Vagina (tissue), 2 donors: ENCODE data around the gene ADAM22. TPM values are rescaled to one million over a fixed set of nuclear protein-coding genes. Genes with fewer than 3 reads are reported as not detected.

Experiments
- DNase-seq, 2 donors: peaks; one replicate each; pipeline ENCODE4 v3.0.0-alpha.2; 2017; ENCODE audit errors: extremely low spot score in 2 of 2
- H3K27ac ChIP-seq: fragments of 200-600 bp; sonication (generic); one replicate; pipeline ENCODE4 v1.5.1; 2019
- H3K27me3 ChIP-seq: fragments of 200-600 bp; sonication (generic); one replicate; pipeline ENCODE4 v1.5.1; 2019
- H3K36me3 ChIP-seq, 2 donors: fragments of 200-600 bp; sonication (generic); one replicate each; pipeline ENCODE4 v1.5.1; 2017 to 2019
- H3K4me1 ChIP-seq: fragments of 200-600 bp; sonication (generic); one replicate; pipeline ENCODE4 v1.5.1; 2019
- H3K4me3 ChIP-seq, 2 donors: fragments of 200-600 bp; sonication (generic); 1 replicate in 1 of 2; 2 replicates in 1 of 2; pipeline ENCODE4 v1.5.1; 2016 to 2019
- H3K9me3 ChIP-seq: fragments of 200-600 bp; sonication (generic); one replicate; pipeline ENCODE4 v1.5.1; 2019
- POLR2A ChIP-seq, 2 donors: fragments of 450-650 bp; IDR thresholded peaks; one replicate each; pipeline ENCODE4 v1.6.1; 2017; ENCODE audit warnings: antibody characterized with exemption in 2 of 2, mild to moderate bottlenecking in 2 of 2, moderate library complexity in 2 of 2
- POLR2AphosphoS5 ChIP-seq, 2 donors: sonication (generic); formaldehyde crosslinking; IDR thresholded peaks; one replicate each; pipeline ENCODE4 v1.9.0; 2017; ENCODE audit warnings: antibody characterized with exemption in 2 of 2, mild to moderate bottlenecking in 2 of 2, low read depth in 1 of 2; ENCODE audit not compliant: insufficient read depth in 1 of 2
- intact Hi-C: fragments of 100-400 bp; cut with DNase I; formaldehyde crosslinking; loops from one replicate; pipeline ENCODE4 v1.15.1; 2023
- total RNA-seq: library from RNA; depleted of rRNA; stranded (reverse); fragments of >200 nt; gene quantifications from one replicate; pipeline ENCODE4 v1.2.3, GENCODE V29; 2016
- TF ChIP-seq, protein P1 (sequence below), 3 experiments: fragments of 450-650 bp in 2 of 3; fragments of 200-600 bp in 1 of 3; sonication (generic) in 1 of 3; IDR thresholded peaks; one replicate each; pipeline ENCODE4 v1.5.1; 2017 to 2019; ENCODE audit warnings: antibody characterized with exemption in 3 of 3, mild to moderate bottlenecking in 2 of 3, moderate library complexity in 2 of 3

Gene ADAM22
- total RNA-seq, 1 donor from 2014 or later, result 6.1 TPM

DNA sequence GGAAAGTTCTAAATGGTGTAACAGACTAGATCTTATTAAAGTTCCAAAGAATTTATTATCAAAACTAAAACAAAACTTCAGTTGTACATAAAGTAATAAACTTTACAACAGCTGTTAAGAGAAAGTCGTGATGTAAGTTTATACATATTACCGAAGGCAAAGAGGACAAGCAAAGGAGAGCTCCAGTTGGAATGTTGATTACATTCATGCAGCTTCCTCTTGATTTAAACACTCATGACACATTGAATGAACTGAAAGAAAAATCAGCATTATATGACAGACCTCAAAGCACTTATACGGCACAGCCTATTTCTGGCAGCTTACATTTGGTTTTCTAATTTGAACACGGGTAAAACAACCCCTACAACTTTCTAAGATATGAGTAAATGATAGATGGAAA lies 272.2 kb downstream of the ADAM22 start:
- no peak for DNase-seq
- TF ChIP-seq POLR2AphosphoS5 (IDR thresholded peaks at IDR 0.05; ENCODE audit: insufficient read depth in 1 of 2, low read depth in 1 of 2) (no peak), POLR2A (IDR thresholded peaks at IDR 0.05) (no peak)
- TF ChIP-seq, protein P1, sequence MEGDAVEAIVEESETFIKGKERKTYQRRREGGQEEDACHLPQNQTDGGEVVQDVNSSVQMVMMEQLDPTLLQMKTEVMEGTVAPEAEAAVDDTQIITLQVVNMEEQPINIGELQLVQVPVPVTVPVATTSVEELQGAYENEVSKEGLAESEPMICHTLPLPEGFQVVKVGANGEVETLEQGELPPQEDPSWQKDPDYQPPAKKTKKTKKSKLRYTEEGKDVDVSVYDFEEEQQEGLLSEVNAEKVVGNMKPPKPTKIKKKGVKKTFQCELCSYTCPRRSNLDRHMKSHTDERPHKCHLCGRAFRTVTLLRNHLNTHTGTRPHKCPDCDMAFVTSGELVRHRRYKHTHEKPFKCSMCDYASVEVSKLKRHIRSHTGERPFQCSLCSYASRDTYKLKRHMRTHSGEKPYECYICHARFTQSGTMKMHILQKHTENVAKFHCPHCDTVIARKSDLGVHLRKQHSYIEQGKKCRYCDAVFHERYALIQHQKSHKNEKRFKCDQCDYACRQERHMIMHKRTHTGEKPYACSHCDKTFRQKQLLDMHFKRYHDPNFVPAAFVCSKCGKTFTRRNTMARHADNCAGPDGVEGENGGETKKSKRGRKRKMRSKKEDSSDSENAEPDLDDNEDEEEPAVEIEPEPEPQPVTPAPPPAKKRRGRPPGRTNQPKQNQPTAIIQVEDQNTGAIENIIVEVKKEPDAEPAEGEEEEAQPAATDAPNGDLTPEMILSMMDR (IDR thresholded peaks at IDR 0.05), result no peak
- Histone ChIP-seq H3K27me3 (no peaks in the 10 kb centered on the region), H3K27ac (no peak overlapping the region), H3K4me1 (no peaks in the 10 kb centered on the region), H3K9me3 (no peaks in the 10 kb centered on the region), H3K36me3 (peaks cover 0 to 79% of the 10 kb centered on the region in 2 donors), H3K4me3 (no peak overlapping the region)
- intact Hi-C loops, result no loop called here

DNA sequence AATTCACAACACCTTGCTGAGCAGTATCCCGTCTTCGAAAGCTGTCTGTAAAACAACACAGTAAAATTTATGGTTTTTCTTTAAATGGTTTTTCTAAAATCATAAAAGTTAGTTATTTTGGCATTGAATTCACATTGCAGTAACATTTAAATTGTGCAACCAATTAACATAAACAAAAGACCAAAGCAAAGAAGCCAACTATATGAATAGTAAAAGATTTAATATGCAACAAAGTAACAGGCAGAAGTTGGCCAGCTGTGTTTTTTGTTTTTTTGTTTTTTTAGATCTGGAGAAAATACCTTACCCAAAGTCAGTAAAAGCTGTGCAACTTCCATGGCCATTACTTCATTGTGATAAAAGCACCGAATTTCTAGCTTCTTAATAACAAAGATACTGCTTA lies 274.5 kb downstream of the ADAM22 start:
- TF ChIP-seq POLR2AphosphoS5 (IDR thresholded peaks at IDR 0.05; ENCODE audit: insufficient read depth in 1 of 2, low read depth in 1 of 2) (no peak), POLR2A (IDR thresholded peaks at IDR 0.05) (no peak)
- TF ChIP-seq, protein P1 (IDR thresholded peaks at IDR 0.05), result no peak
- Histone ChIP-seq H3K4me1 (peaks cover 12% of the 10 kb centered on the region), H3K9me3 (no peaks in the 10 kb centered on the region), H3K27ac (no peak overlapping the region), H3K27me3 (no peaks in the 10 kb centered on the region), H3K36me3 (peaks cover 0 to 82% of the 10 kb centered on the region in 2 donors), H3K4me3 (no peak overlapping the region)
- DNase-seq, result no peak
- intact Hi-C loops, result no loop called here

DNA sequence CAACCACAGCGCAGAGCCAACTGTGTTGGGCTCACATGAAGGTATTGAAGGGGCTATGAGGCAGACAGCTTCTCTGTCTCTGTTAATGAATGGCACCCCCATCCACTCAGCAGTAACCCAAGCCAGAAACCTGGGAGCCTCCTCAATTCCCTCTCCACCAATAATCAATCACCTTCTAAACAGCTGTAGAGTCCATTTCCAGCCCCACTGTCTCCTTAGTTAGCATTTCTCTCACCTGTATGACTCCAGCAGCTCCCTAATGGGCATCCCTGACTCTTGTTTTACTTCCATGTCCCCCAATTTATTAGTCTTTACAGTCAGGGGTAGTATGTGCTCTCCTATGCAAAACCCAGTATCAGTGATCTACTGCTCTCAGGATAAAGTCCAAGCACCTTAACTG lies 278.9 kb downstream of the ADAM22 start:
- peaks cover 41% of the 10 kb centered on the region for H3K4me1 ChIP-seq
- no peaks in the 10 kb centered on the region for H3K9me3 ChIP-seq
- DNase-seq, result no peak
- no peak overlapping the region for H3K27ac ChIP-seq
- H3K36me3 ChIP-seq, result peaks cover 0 to 60% of the 10 kb centered on the region in 2 donors
- TF ChIP-seq, protein P1 (IDR thresholded peaks at IDR 0.05), result no peak
- TF ChIP-seq POLR2AphosphoS5 (IDR thresholded peaks at IDR 0.05; ENCODE audit: insufficient read depth in 1 of 2, low read depth in 1 of 2) (no peak), POLR2A (IDR thresholded peaks at IDR 0.05) (no peak)
- intact Hi-C loops, result no loop called here
- no peaks in the 10 kb centered on the region for H3K27me3 ChIP-seq
- no peak overlapping the region for H3K4me3 ChIP-seq

DNA sequence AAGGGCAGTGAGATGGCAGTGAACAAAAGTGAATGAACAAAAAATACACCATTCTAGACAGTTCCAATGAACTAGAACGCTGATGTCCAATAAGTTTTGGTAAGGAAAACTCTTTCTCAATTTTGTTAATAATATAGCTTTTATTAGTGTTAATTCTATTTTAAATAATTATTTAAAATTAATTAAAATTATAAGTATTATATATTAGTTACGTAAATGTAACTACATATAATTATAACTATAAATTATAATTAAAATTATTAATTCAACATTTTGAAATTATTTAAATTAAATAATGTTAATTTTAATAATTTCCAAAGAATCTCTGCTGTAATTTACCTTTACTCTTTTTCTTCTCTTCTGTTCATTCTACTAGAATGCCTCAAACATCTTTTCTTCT lies 280.4 kb downstream of the ADAM22 start:
- no peaks in the 10 kb centered on the region for H3K27me3 ChIP-seq
- no peak for TF ChIP-seq POLR2A (IDR thresholded peaks at IDR 0.05)
- TF ChIP-seq, protein P1 (IDR thresholded peaks at IDR 0.05), result no peak
- TF ChIP-seq POLR2AphosphoS5 (IDR thresholded peaks at IDR 0.05; ENCODE audit: insufficient read depth in 1 of 2, low read depth in 1 of 2), result no peak
- no peak overlapping the region for H3K27ac ChIP-seq
- intact Hi-C loops, result no loop called here
- no peak overlapping the region for H3K4me3 ChIP-seq
- DNase-seq, result no peak
- H3K36me3 ChIP-seq, result peaks cover 0 to 44% of the 10 kb centered on the region in 2 donors
- no peaks in the 10 kb centered on the region for H3K9me3 ChIP-seq
- H3K4me1 ChIP-seq, result peaks cover 46% of the 10 kb centered on the region

DNA sequence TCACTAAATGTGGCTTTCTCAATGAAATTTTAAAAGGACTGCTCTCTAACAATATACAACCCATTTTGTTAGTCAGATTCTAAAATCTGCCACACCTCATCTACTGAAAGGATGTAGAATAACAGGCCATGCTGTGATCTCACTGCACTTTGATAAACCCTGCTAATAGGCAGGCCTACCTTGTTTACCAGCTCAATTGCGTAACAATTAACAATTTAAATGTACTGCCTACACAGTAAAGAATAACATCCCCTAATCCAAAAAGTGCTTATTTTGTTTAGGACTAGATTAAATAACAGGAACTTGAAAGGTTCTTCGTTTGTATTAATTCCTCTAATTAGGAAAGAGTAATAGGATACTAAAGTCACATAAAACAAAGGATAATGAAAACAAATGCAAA lies 281.2 kb downstream of the ADAM22 start:
- peaks cover 0 to 36% of the 10 kb centered on the region in 2 donors for H3K36me3 ChIP-seq
- no peak overlapping the region for H3K27ac ChIP-seq
- intact Hi-C loops, result no loop called here
- no peak for TF ChIP-seq POLR2A (IDR thresholded peaks at IDR 0.05)
- TF ChIP-seq, protein P1 (IDR thresholded peaks at IDR 0.05), result no peak
- no peak for TF ChIP-seq POLR2AphosphoS5 (IDR thresholded peaks at IDR 0.05; ENCODE audit: insufficient read depth in 1 of 2, low read depth in 1 of 2)
- no peaks in the 10 kb centered on the region for H3K27me3 ChIP-seq
- H3K4me3 ChIP-seq, result no peak overlapping the region
- H3K9me3 ChIP-seq, result no peaks in the 10 kb centered on the region
- H3K4me1 ChIP-seq, result peaks cover 46% of the 10 kb centered on the region
- DNase-seq, result no peak
